Mesenchymal stem cell (in vitro differentiated cells and primary cell): ENCODE results near the gene P2RY6.

Experiments
- DNase-seq: peaks from one replicate; pipeline ENCODE4 v3.0.0-alpha.2; 2013
- H2AFZ ChIP-seq: one replicate; pipeline ENCODE4 v1.6.1; 2013; ENCODE audit warnings: low read depth, mild to moderate bottlenecking, control low read depth, inconsistent platforms, low read length, moderate library complexity
- H2AK5ac ChIP-seq: 2 replicates; pipeline ENCODE4 v1.6.1; 2013; ENCODE audit warnings: low read length, moderate library complexity, mild to moderate bottlenecking, inconsistent platforms; ENCODE audit not compliant: severe bottlenecking
- H2BK120ac ChIP-seq: one replicate; pipeline ENCODE4 v1.6.1; 2013; ENCODE audit warnings: low read depth, mild to moderate bottlenecking, inconsistent platforms, low read length, moderate library complexity
- H2BK12ac ChIP-seq, 2 experiments: one replicate each; pipeline ENCODE4 v1.6.1; 2013; ENCODE audit warnings: inconsistent platforms in 2 of 2, low read length in 2 of 2, mild to moderate bottlenecking in 2 of 2, moderate library complexity in 2 of 2, control low read depth in 1 of 2
- H2BK15ac ChIP-seq: one replicate; pipeline ENCODE4 v1.6.1; 2013; ENCODE audit warnings: mild to moderate bottlenecking, low read depth, inconsistent platforms; ENCODE audit not compliant: poor library complexity, severe bottlenecking
- H2BK5ac ChIP-seq: 2 replicates; pipeline ENCODE4 v1.6.1; 2013; ENCODE audit warnings: low read depth, mild to moderate bottlenecking, low read length, control low read depth, inconsistent platforms; ENCODE audit not compliant: poor library complexity, severe bottlenecking
- H3K14ac ChIP-seq, 2 experiments: one replicate each; pipeline ENCODE4 v1.6.1; 2013; ENCODE audit warnings: inconsistent platforms in 2 of 2, low read length in 2 of 2, control low read depth in 1 of 2, mild to moderate bottlenecking in 1 of 2, moderate library complexity in 1 of 2
- H3K18ac ChIP-seq, 2 experiments: one replicate each; pipeline ENCODE4 v1.6.1; 2013; ENCODE audit warnings: inconsistent platforms in 2 of 2, low read length in 2 of 2, control low read depth in 1 of 2, low read depth in 1 of 2, mild to moderate bottlenecking in 1 of 2
- H3K23ac ChIP-seq, 2 experiments: one replicate each; pipeline ENCODE4 v1.6.1; 2013; ENCODE audit warnings: inconsistent platforms in 2 of 2, low read length in 2 of 2, mild to moderate bottlenecking in 2 of 2, moderate library complexity in 2 of 2, control low read depth in 1 of 2
- H3K27ac ChIP-seq: 2 replicates; pipeline ENCODE4 v1.5.1; 2013; ENCODE audit warnings: mild to moderate bottlenecking, moderate library complexity, low read length, control low read depth, inconsistent platforms; ENCODE audit not compliant: poor library complexity, severe bottlenecking
- H3K27me3 ChIP-seq, 2 experiments: 2 replicates each; pipeline versions ENCODE4 v1.6.1 to v1.7.0; 2013; ENCODE audit warnings: low read length in 2 of 2, mild to moderate bottlenecking in 2 of 2, moderate library complexity in 2 of 2, control low read depth in 1 of 2, inconsistent platforms in 1 of 2; ENCODE audit not compliant: control insufficient read depth in 1 of 2, insufficient read depth in 1 of 2
- H3K36me3 ChIP-seq, 2 experiments: 2 replicates each; pipeline versions ENCODE4 v1.6.1 to v1.7.0; 2013; ENCODE audit warnings: low read length in 2 of 2, control low read depth in 1 of 2, inconsistent platforms in 1 of 2, low read depth in 1 of 2, mild to moderate bottlenecking in 1 of 2; ENCODE audit not compliant: insufficient read depth in 2 of 2, control insufficient read depth in 1 of 2
- H3K4ac ChIP-seq, 2 experiments: one replicate each; pipeline ENCODE4 v1.6.1; 2013; ENCODE audit warnings: inconsistent platforms in 2 of 2, low read length in 2 of 2, mild to moderate bottlenecking in 2 of 2, moderate library complexity in 2 of 2, control low read depth in 1 of 2, low read depth in 1 of 2
- H3K4me1 ChIP-seq: 2 replicates; pipeline ENCODE4 v1.6.1; 2013; ENCODE audit warnings: low read depth, low read length, control low read depth; ENCODE audit not compliant: control insufficient read depth, insufficient read depth
- H3K4me2 ChIP-seq: 2 replicates; pipeline ENCODE4 v1.6.1; 2013; ENCODE audit warnings: low read length, mild to moderate bottlenecking, inconsistent platforms; ENCODE audit not compliant: poor library complexity, severe bottlenecking
- H3K4me3 ChIP-seq, 2 experiments: 2 replicates each; pipeline versions ENCODE4 v1.5.1 to v1.7.0; 2013; ENCODE audit warnings: low read length in 2 of 2, mild to moderate bottlenecking in 2 of 2, control low read depth in 1 of 2, low read depth in 1 of 2; ENCODE audit not compliant: insufficient read depth in 1 of 2
- H3K79me1 ChIP-seq: replicated peaks from 2 replicates; pipeline ENCODE4 v1.6.1; 2013; ENCODE audit warnings: mild to moderate bottlenecking, control low read depth, low read length, inconsistent platforms; ENCODE audit not compliant: poor library complexity, severe bottlenecking
- H3K9ac ChIP-seq: 2 replicates; pipeline ENCODE4 v1.7.0; 2013; ENCODE audit warnings: mild to moderate bottlenecking, low read length, moderate library complexity
- H3K9me3 ChIP-seq: 2 replicates; pipeline ENCODE4 v1.7.0; 2013; ENCODE audit warnings: mild to moderate bottlenecking, low read length; ENCODE audit not compliant: control insufficient read depth
- H4K8ac ChIP-seq: one replicate; pipeline ENCODE4 v1.6.1; 2013; ENCODE audit warnings: inconsistent platforms, mild to moderate bottlenecking, low read length, moderate library complexity
- H4K91ac ChIP-seq: one replicate; pipeline ENCODE4 v1.6.1; 2013; ENCODE audit warnings: mild to moderate bottlenecking, low read length, inconsistent platforms
- WGBS: methylation state at CpG from one replicate; pipeline ENCODE4 v1.1.7; 2013; ENCODE audit warnings: mixed read lengths; 5-methylcytosine and 5-hydroxymethylcytosine counted together

Gene P2RY6

GRCh38 chr11:73281201-73281741 is 9.1 kb downstream of the P2RY6 start:
- no peak overlapping the region for H3K18ac ChIP-seq
- peaks cover 0 to 7% of the 10 kb centered on the region in 2 experiments for H3K27me3 ChIP-seq
- no peak overlapping the region for H2AFZ ChIP-seq
- H2BK120ac ChIP-seq: no peak overlapping the region
- DNase-seq: no peak
- no peak overlapping the region for H3K9ac ChIP-seq
- H2BK5ac ChIP-seq: no peak overlapping the region
- H2BK12ac ChIP-seq: no peak overlapping the region
- no peaks in the 10 kb centered on the region for H3K79me1 ChIP-seq
- 100% methylated on average over 3 of the region's 3 CpGs for WGBS
- no peak overlapping the region for H3K14ac ChIP-seq
- H3K9me3 ChIP-seq: no peaks in the 10 kb centered on the region
- H3K4ac ChIP-seq: no peak overlapping the region
- H4K8ac ChIP-seq: no peak overlapping the region
- H3K27ac ChIP-seq: no peak overlapping the region
- H3K23ac ChIP-seq: no peak overlapping the region
- H3K4me2 ChIP-seq: no peak overlapping the region
- H3K4me1 ChIP-seq: no peaks in the 10 kb centered on the region
- H2BK15ac ChIP-seq: no peak overlapping the region
- no peak overlapping the region for H4K91ac ChIP-seq
- no peak overlapping the region for H2AK5ac ChIP-seq
- no peaks in the 10 kb centered on the region for H3K36me3 ChIP-seq
- H3K4me3 ChIP-seq: no peak overlapping the region

- H2BK120ac ChIP-seq: no peak overlapping the region
- H3K9ac ChIP-seq: no peak overlapping the region
- WGBS: 82% methylated on average over 3 of the region's 3 CpGs
- H3K18ac ChIP-seq: no peak overlapping the region
- H3K27me3 ChIP-seq: peaks cover 0 to 7% of the 10 kb centered on the region in 2 experiments
- no peak overlapping the region for H2BK5ac ChIP-seq
- H3K14ac ChIP-seq: no peak overlapping the region
- H4K91ac ChIP-seq: no peak overlapping the region
- H3K9me3 ChIP-seq: no peaks in the 10 kb centered on the region
- no peak overlapping the region for H3K4me3 ChIP-seq
- no peaks in the 10 kb centered on the region for H3K36me3 ChIP-seq
- H3K79me1 ChIP-seq: no peaks in the 10 kb centered on the region
- no peak overlapping the region for H2BK15ac ChIP-seq
- DNase-seq: no peak
- H3K27ac ChIP-seq: no peak overlapping the region
- no peak overlapping the region for H2AFZ ChIP-seq
- no peak overlapping the region for H3K4me2 ChIP-seq
- no peak overlapping the region for H2AK5ac ChIP-seq
- no peaks in the 10 kb centered on the region for H3K4me1 ChIP-seq
- H2BK12ac ChIP-seq: no peak overlapping the region
- H3K23ac ChIP-seq: no peak overlapping the region
- H4K8ac ChIP-seq: no peak overlapping the region
- no peak overlapping the region for H3K4ac ChIP-seq
These were observed 9.9 kb downstream of the P2RY6 start for GRCh38 chr11:73281796-73282660.

- Histone ChIP-seq H2BK120ac (no peak overlapping the region), H3K4me3 (no peak overlapping the region), H3K27ac (no peak overlapping the region), H3K23ac (no peak overlapping the region), H3K14ac (no peak overlapping the region), H3K9ac (no peak overlapping the region), H3K4ac (no peak overlapping the region), H4K91ac (no peak overlapping the region), H2BK5ac (no peak overlapping the region), H2BK12ac (no peak overlapping the region), H3K18ac (no peak overlapping the region), H3K36me3 (no peaks in the 10 kb centered on the region), H3K79me1 (no peaks in the 10 kb centered on the region), H2AFZ (no peak overlapping the region), H3K4me2 (no peak overlapping the region), H3K9me3 (no peaks in the 10 kb centered on the region), H4K8ac (no peak overlapping the region), H2BK15ac (no peak overlapping the region), H3K27me3 (peaks cover 0 to 7% of the 10 kb centered on the region in 2 experiments), H3K4me1 (peaks cover 1% of the 10 kb centered on the region), H2AK5ac (no peak overlapping the region)
- DNase-seq: no peak
- WGBS: 83% methylated on average over 10 of the region's 10 CpGs
These were observed 11.3 kb downstream of the P2RY6 start for GRCh38 chr11:73283276-73284000.

GRCh38 chr11:73284106-73284505 is 12.0 kb downstream of the P2RY6 start:
- H2AK5ac ChIP-seq: no peak overlapping the region
- H3K4ac ChIP-seq: no peak overlapping the region
- no peak for DNase-seq
- no peaks in the 10 kb centered on the region for H3K36me3 ChIP-seq
- H3K9me3 ChIP-seq: no peaks in the 10 kb centered on the region
- no peak overlapping the region for H2BK15ac ChIP-seq
- H4K8ac ChIP-seq: no peak overlapping the region
- no peak overlapping the region for H2BK5ac ChIP-seq
- peaks cover 0 to 7% of the 10 kb centered on the region in 2 experiments for H3K27me3 ChIP-seq
- H4K91ac ChIP-seq: no peak overlapping the region
- no peak overlapping the region for H2AFZ ChIP-seq
- no peaks in the 10 kb centered on the region for H3K79me1 ChIP-seq
- 80% methylated on average over 3 of the region's 3 CpGs for WGBS
- H3K23ac ChIP-seq: no peak overlapping the region
- H3K18ac ChIP-seq: no peak overlapping the region
- no peak overlapping the region for H2BK120ac ChIP-seq
- no peak overlapping the region for H3K4me2 ChIP-seq
- peaks cover 8% of the 10 kb centered on the region for H3K4me1 ChIP-seq
- H3K27ac ChIP-seq: no peak overlapping the region
- H3K14ac ChIP-seq: no peak overlapping the region
- H3K4me3 ChIP-seq: no peak overlapping the region
- no peak overlapping the region for H3K9ac ChIP-seq
- H2BK12ac ChIP-seq: no peak overlapping the region
